GM12878 (cell line): ENCODE results near the gene CDKN2B-AS1. TPM values are rescaled to one million over a fixed set of nuclear protein-coding genes. Genes with fewer than 3 reads are reported as not detected.

Source experiments
- ATAC-seq: fragments of 200-7000 bp; cut with Tn5 transposase; 3 replicates; pipeline ENCODE4 v1.9.1; 2020; ENCODE audit warnings: mild to moderate bottlenecking, moderate library complexity
- BruUV-seq: library from RNA; stranded (reverse); fragments of 400-500 nt; replicated peaks from 2 replicates; lab custom pipeline; 2021; lab: Mats Ljungman, UMichigan
- CTCF ChIA-PET: fragments of 300-600 bp; sonication (Branson Sonifier 250); formaldehyde crosslinking; extraction: SDS; loops from one replicate; lab custom pipeline; 2021; ENCODE audit warnings: inconsistent platforms; lab: Yijun Ruan, JAX
- POLR2A ChIA-PET: fragments of 350-600 bp; formaldehyde crosslinking; extraction: SDS; loops from one replicate; lab custom pipeline; 2021; ENCODE audit warnings: inconsistent platforms; lab: Charles Lee
- RAD21 ChIA-PET: fragments of 300-600 bp; sonication (Branson Sonifier 250); formaldehyde crosslinking; loops from one replicate; lab custom pipeline; 2023; ENCODE audit warnings: antibody characterized with exemption; ENCODE audit not compliant: unreplicated experiment; lab: Charles Lee
- SMC1A ChIA-PET: fragments of 300-600 bp; sonication (Branson Sonifier 250); formaldehyde crosslinking; loops from one replicate; lab custom pipeline; 2023; ENCODE audit not compliant: unreplicated experiment, uncharacterized antibody; lab: Charles Lee
- DNase-seq: peaks from one replicate; pipeline ENCODE4 v3.0.0-alpha.2; 2011; ENCODE audit warnings: low read depth, low spot score
- FAIRE-seq: peaks from 3 replicates; lab custom pipeline; 2011; peaks lifted over from hg19 to GRCh38; lab: Jason Lieb, UNC
- H2AFZ ChIP-seq: 2 replicates; pipeline ENCODE4 v1.6.0; 2011; ENCODE audit warnings: low read depth, low read length, control low read depth; ENCODE audit not compliant: control insufficient read depth
- H3K27ac ChIP-seq: 2 replicates; pipeline ENCODE4 v1.5.1; 2011; ENCODE audit warnings: control low read depth; ENCODE audit not compliant: control insufficient read depth, insufficient read depth
- H3K27me3 ChIP-seq, 2 experiments: replicated peaks in 1 of 2; 2 replicates each; pipeline versions ENCODE4 v1.6.0 to v1.6.1; 2011; ENCODE audit warnings: low read length in 1 of 2; ENCODE audit not compliant: control insufficient read depth in 2 of 2, insufficient read depth in 2 of 2
- H3K36me3 ChIP-seq, 2 experiments: 2 replicates each; pipeline ENCODE4 v1.5.1; 2011; ENCODE audit warnings: low read length in 1 of 2; ENCODE audit not compliant: control insufficient read depth in 2 of 2, insufficient read depth in 2 of 2
- H3K4me1 ChIP-seq: 2 replicates; pipeline ENCODE4 v1.6.1; 2011; ENCODE audit warnings: mild to moderate bottlenecking, low read length, moderate library complexity, mixed read lengths; ENCODE audit not compliant: control insufficient read depth, insufficient read depth
- H3K4me2 ChIP-seq: 2 replicates; pipeline ENCODE4 v1.6.0; 2011; ENCODE audit warnings: control low read depth; ENCODE audit not compliant: control insufficient read depth, insufficient read depth
- H3K4me3 ChIP-seq: fragments of 200-600 bp; sonication (generic); 2 replicates; pipeline ENCODE4 v1.5.1; 2016
- H3K79me2 ChIP-seq: 2 replicates; pipeline ENCODE4 v1.6.0; 2011; ENCODE audit warnings: low read length; ENCODE audit not compliant: control insufficient read depth, insufficient read depth
- H3K9ac ChIP-seq: 2 replicates; pipeline ENCODE4 v1.8.0; 2011; ENCODE audit warnings: low read length, control low read depth, mixed read lengths; ENCODE audit not compliant: control insufficient read depth, insufficient read depth
- H3K9me3 ChIP-seq: replicated peaks from 3 replicates; pipeline ENCODE4 v1.5.1; 2011; ENCODE audit warnings: mild to moderate bottlenecking, low read length; ENCODE audit not compliant: control insufficient read depth, insufficient read depth
- H4K20me1 ChIP-seq: 2 replicates; pipeline ENCODE4 v1.6.0; 2011; ENCODE audit not compliant: control insufficient read depth, insufficient read depth
- TARDBP ChIP-seq: IDR thresholded peaks from 2 replicates; pipeline ENCODE4 v1.6.1; 2016; ENCODE audit warnings: borderline replicate concordance
- ZNF592 ChIP-seq: fragments of 450-650 bp; IDR thresholded peaks from 2 replicates; pipeline ENCODE4 v1.6.1; 2017; ENCODE audit warnings: mild to moderate bottlenecking, moderate library complexity
- WGBS: methylation state at CpG from one replicate; pipeline ENCODE4 v1.1.6; 2016; ENCODE audit warnings: low lambda C conversion rate; ENCODE audit not compliant: insufficient replicate concordance, insufficient coverage; ENCODE audit errors: missing lambda C conversion rate; 5-methylcytosine and 5-hydroxymethylcytosine counted together
- in situ Hi-C: fragments of 300-500 bp; cut with MboI; formaldehyde crosslinking; loops from 9 replicates; pipeline ENCODE4 v1.14.3; 2018; ENCODE audit warnings: mixed read lengths
- intact Hi-C: fragments of 100-400 bp; cut with micrococcal nuclease; formaldehyde crosslinking; loops from one replicate; pipeline ENCODE4 v1.14.2; 2022; ENCODE audit not compliant: unreplicated experiment
- polyA plus RNA-seq, 11 experiments: library from polyadenylated mRNA; depleted of rRNA in 4 of 11; unstranded in 6 of 11; stranded (reverse) in 5 of 11; fragments of >200 nt; fragmentation: Nextera tagmentation in 4 of 11; fragmentation: Illumina TruSeq in 1 of 11; extraction: Ambion mirVana in 4 of 11; extraction: Trizol in 1 of 11; gene quantifications; 1 replicate in 1 of 11; 2 replicates in 10 of 11; pipeline versions ENCODE4 v1.2.1 to v1.2.3, GENCODE V29; 2011 to 2016; ENCODE audit warnings: inconsistent platforms in 2 of 11, missing spikeins in 2 of 11, low read depth in 1 of 11
- total RNA-seq, 4 experiments: library from RNA; depleted of rRNA in 3 of 4; stranded (reverse); fragments of >200 nt in 3 of 4; fragmentation: Illumina TruSeq in 1 of 4; extraction: Trizol in 1 of 4; gene quantifications; 2 replicates each; pipeline versions ENCODE4 v1.2.1 to v1.2.3, GENCODE V29; 2013 to 2021

The CDKN2B-AS1 gene
- total and polyA plus RNA-seq, 10 of the 15 experiments (the other 5 are each of a cell fraction or from before 2014, with no cell fraction given): 0.22 to 2.2 (median 1.0) TPM; not detected in 1

GRCh38 chr9:22067196-22067595 lies 72.6 kb downstream of the CDKN2B-AS1 start (continued):
- TF ChIP-seq ZNF592: no peak
- TF ChIP-seq, all 136 proteins: peak for 0

- H3K9me3 ChIP-seq: no peaks in the 10 kb centered on the region
- no TSS peak for BruUV-seq
- H3K4me1 ChIP-seq: no peaks in the 10 kb centered on the region
- no peaks in the 10 kb centered on the region for H4K20me1 ChIP-seq
- ATAC-seq (no peak), DNase-seq (no peak), FAIRE-seq (no peak)
- intact Hi-C loops: no loop called here
- no peak overlapping the region for H3K27ac ChIP-seq
- 41% methylated on average over 8 of the region's 8 CpGs for WGBS
- H3K79me2 ChIP-seq: no peaks in the 10 kb centered on the region
- no peak overlapping the region for H2AFZ ChIP-seq
- SMC1A ChIA-PET: no interaction called here
- POLR2A ChIA-PET: no interaction called here
- H3K4me3 ChIP-seq: no peak overlapping the region
- no peaks in the 10 kb centered on the region for H3K36me3 ChIP-seq
- peaks cover 0 to 2% of the 10 kb centered on the region in 2 experiments; a peak in 1 of 4 replicates for H3K27me3 ChIP-seq
- no peak overlapping the region for H3K4me2 ChIP-seq
- H3K9ac ChIP-seq: no peak overlapping the region
- RAD21 ChIA-PET: no interaction called here
- CTCF ChIA-PET: interaction anchor here (0.5 to 1.0 kb wide), 3 partner anchors 30 to 255 kb away, joined by 3 to 4 read pairs (median 4); no protein-coding TSS in a partner anchor
- in situ Hi-C loops: no loop called here
- no peak for TF ChIP-seq TARDBP
These were observed 73.8 kb downstream of the CDKN2B-AS1 start for GRCh38 chr9:22068369-22068768.
